GM12875 (cell line): ENCODE data around the gene STARD3.

Experiments used
- H3K4me3 ChIP-seq: one replicate; pipeline ENCODE4 v1.5.1; 2011; ENCODE audit warnings: low read depth, low read length, control low read depth
- CTCF ChIP-seq: IDR thresholded peaks from 2 replicates; pipeline ENCODE4 v1.5.1; 2011; ENCODE audit warnings: low read depth, mild to moderate bottlenecking, control low read depth, inconsistent platforms, low read length, moderate library complexity, borderline replicate concordance; ENCODE audit not compliant: insufficient read depth

STARD3 gene

GRCh38 chr17:39596543-39597267 lies 40.2 kb upstream of the STARD3 start:
- no peak overlapping the region for H3K4me3 ChIP-seq
- no peak for TF ChIP-seq CTCF

- no peak overlapping the region for H3K4me3 ChIP-seq
- no peak for TF ChIP-seq CTCF
Measured at GRCh38 chr17:39597372-39598046, 39.4 kb upstream of the STARD3 start.

- H3K4me3 ChIP-seq: no peak overlapping the region
- TF ChIP-seq CTCF: no peak
Measured at GRCh38 chr17:39598047-39598481, 38.9 kb upstream of the STARD3 start.

GRCh38 chr17:39598630-39599003 lies 38.3 kb upstream of the STARD3 start:
- H3K4me3 ChIP-seq: no peak overlapping the region
- TF ChIP-seq CTCF: no peak

- H3K4me3 ChIP-seq: no peak overlapping the region
- no peak for TF ChIP-seq CTCF
Measured at GRCh38 chr17:39599004-39599664, 37.8 kb upstream of the STARD3 start.

- H3K4me3 ChIP-seq: no peak overlapping the region
- no peak for TF ChIP-seq CTCF
Measured at GRCh38 chr17:39599665-39600231, 37.2 kb upstream of the STARD3 start.
